K562 (cell line): ENCODE data around the gene ALDOC. TPM values are rescaled to one million over a fixed set of nuclear protein-coding genes. Genes with fewer than 3 reads are reported as not detected.

Experiments used
- ATAC-seq: fragments of 200-7000 bp; cut with Tn5 transposase; 3 replicates; pipeline ENCODE4 v1.9.1; 2020; ENCODE audit warnings: moderate library complexity
- BruUV-seq: library from RNA; stranded (reverse); fragments of 400-500 nt; replicated peaks from 2 replicates; lab custom pipeline; 2021; lab: Mats Ljungman, UMichigan
- CTCF ChIA-PET: fragments of 300-600 bp; formaldehyde crosslinking; extraction: SDS; loops from one replicate; lab custom pipeline; 2021; ENCODE audit warnings: low intra/inter-chr PET ratio; lab: Yijun Ruan, JAX
- POLR2A ChIA-PET: fragments of 300-600, 350-650 bp; sonication (Branson Sonifier 250); formaldehyde crosslinking; extraction: SDS; loops from one replicate; lab custom pipeline; 2021; ENCODE audit warnings: antibody characterized with exemption, inconsistent platforms; lab: Yijun Ruan, JAX
- DNase-seq, 4 experiments: peaks; one replicate each; pipeline versions ENCODE4 v3.0.0 to v3.0.0-alpha.2; 2011 to 2018; ENCODE audit warnings: low spot score in 3 of 4, mixed read lengths in 3 of 4; ENCODE audit errors: extremely low read depth in 1 of 4
- FAIRE-seq: peaks from 2 replicates; lab custom pipeline; 2011; peaks lifted over from hg19 to GRCh38; lab: Jason Lieb, UNC
- H2AFZ ChIP-seq: 2 replicates; pipeline ENCODE4 v1.6.0; 2011; ENCODE audit warnings: low read depth, low read length, control low read depth, inconsistent platforms
- H3K27ac ChIP-seq: fragments of 200-600 bp; 3 replicates; pipeline ENCODE4 v1.8.0; 2011; ENCODE audit warnings: low read depth, mild to moderate bottlenecking, control low read depth, inconsistent platforms, low read length, moderate library complexity, mixed read lengths; ENCODE audit errors: extremely low read depth
- H3K27me3 ChIP-seq, 2 experiments: fragments of 300-600 bp in 1 of 2; 2 replicates in 1 of 2; 3 replicates in 1 of 2; pipeline versions ENCODE4 v1.6.0 to v1.8.0; 2011; ENCODE audit warnings: inconsistent platforms in 2 of 2, low read length in 2 of 2, mild to moderate bottlenecking in 1 of 2, mixed read lengths in 1 of 2, moderate library complexity in 1 of 2; ENCODE audit not compliant: control insufficient read depth in 2 of 2, insufficient read depth in 2 of 2
- H3K36me3 ChIP-seq: fragments of 300-600 bp; 3 replicates; pipeline ENCODE4 v1.8.0; 2011; ENCODE audit warnings: mild to moderate bottlenecking, low read length, inconsistent platforms; ENCODE audit not compliant: control insufficient read depth, insufficient read depth
- H3K4me1 ChIP-seq, 2 experiments: fragments of 200-600 bp in 1 of 2; replicated peaks in 1 of 2; 2 replicates in 1 of 2; 3 replicates in 1 of 2; pipeline versions ENCODE4 v1.5.1 to v1.8.0; 2011; ENCODE audit warnings: inconsistent platforms in 2 of 2, low read length in 2 of 2, mild to moderate bottlenecking in 1 of 2, mixed read lengths in 1 of 2, moderate library complexity in 1 of 2; ENCODE audit not compliant: control insufficient read depth in 2 of 2, insufficient read depth in 2 of 2
- H3K4me2 ChIP-seq: 2 replicates; pipeline ENCODE4 v1.6.1; 2011; ENCODE audit warnings: low read length, control low read depth, inconsistent platforms, mixed read lengths; ENCODE audit not compliant: insufficient read depth
- H3K4me3 ChIP-seq: fragments of 200-600 bp; sonication (generic), shearing (Covaris generic); 2 replicates; pipeline ENCODE4 v1.5.1; 2016; ENCODE audit warnings: control low read depth, inconsistent platforms
- H3K79me2 ChIP-seq: fragments of 200-600 bp; 3 replicates; pipeline ENCODE4 v1.8.0; 2011; ENCODE audit warnings: low read length, inconsistent platforms; ENCODE audit not compliant: control insufficient read depth, insufficient read depth
- H3K9ac ChIP-seq, 2 experiments: 2 replicates each; pipeline versions ENCODE4 v1.6.0 to v1.6.1; 2011; ENCODE audit warnings: low read depth in 2 of 2, low read length in 2 of 2, control low read depth in 1 of 2, inconsistent platforms in 1 of 2, mild to moderate bottlenecking in 1 of 2, mixed read lengths in 1 of 2; ENCODE audit not compliant: insufficient read depth in 1 of 2
- H3K9me1 ChIP-seq: one replicate; pipeline ENCODE4 v1.6.0; 2011; ENCODE audit warnings: inconsistent platforms, mild to moderate bottlenecking, low read length, moderate library complexity; ENCODE audit not compliant: control insufficient read depth, insufficient read depth
- H3K9me3 ChIP-seq: replicated peaks from 2 replicates; pipeline ENCODE4 v1.5.1; 2011; ENCODE audit warnings: low read depth, low read length, inconsistent platforms; ENCODE audit not compliant: control insufficient read depth, insufficient read depth
- H4K20me1 ChIP-seq: replicated peaks from 2 replicates; pipeline ENCODE4 v1.6.1; 2011; ENCODE audit warnings: low read length, inconsistent platforms, mixed read lengths; ENCODE audit not compliant: control insufficient read depth, insufficient read depth
- ARHGAP35 ChIP-seq: fragments of 450-650 bp; IDR thresholded peaks from 2 replicates; pipeline ENCODE4 v1.6.1; 2018; ENCODE audit not compliant: partially characterized antibody
- CTBP1 ChIP-seq: fragments of 450-650 bp; IDR thresholded peaks from 2 replicates; pipeline ENCODE4 v1.6.1; 2016; ENCODE audit warnings: borderline replicate concordance
- MYC ChIP-seq, 2 experiments: fragments of 250-450 bp in 1 of 2; sonication (Bioruptor Pico) in 1 of 2; IDR thresholded peaks; 2 replicates each; pipeline versions ENCODE4 v1.5.1 to v1.6.1; 2012 to 2021; ENCODE audit warnings: low read depth in 2 of 2, borderline replicate concordance in 1 of 2, improper control_type of control experiment in 1 of 2, low read length in 1 of 2, mild to moderate bottlenecking in 1 of 2, moderate library complexity in 1 of 2
- NBN ChIP-seq: fragments of 450-650 bp; IDR thresholded peaks from 2 replicates; pipeline ENCODE4 v1.6.1; 2016; ENCODE audit warnings: low read depth, mild to moderate bottlenecking
- NCOA1 ChIP-seq: fragments of 450-650 bp; IDR thresholded peaks from 2 replicates; pipeline ENCODE4 v1.6.1; 2016; ENCODE audit warnings: low read depth
- OTX1 ChIP-seq: fragments of 450-650 bp; formaldehyde crosslinking; IDR thresholded peaks from 2 replicates; pipeline ENCODE4 v1.4.0; 2022; ENCODE audit warnings: mild to moderate bottlenecking
- RBM17 ChIP-seq: fragments of 200-400 bp; formaldehyde crosslinking; IDR thresholded peaks from 2 replicates; pipeline ENCODE4 v1.6.1; 2017; ENCODE audit warnings: low read depth, mild to moderate bottlenecking, low read length, borderline replicate concordance
- TEAD1 ChIP-seq, 2 experiments: fragments of 450-650 bp in 1 of 2; sonication (generic) in 1 of 2; formaldehyde crosslinking; IDR thresholded peaks; 2 replicates each; pipeline versions ENCODE4 v1.4.0 to v1.8.0; 2020 to 2022; ENCODE audit warnings: mild to moderate bottlenecking in 2 of 2, missing genetic modification reagents in 1 of 2
- TEAD2 ChIP-seq: fragments of 450-650 bp; IDR thresholded peaks from 2 replicates; pipeline ENCODE4 v1.6.1; 2016; ENCODE audit warnings: missing genetic modification characterization, control low read depth, missing compliant biosample characterization
- ZNF274 ChIP-seq: IDR thresholded peaks from 2 replicates; pipeline ENCODE4 v1.6.1; 2011; ENCODE audit warnings: low read depth, mild to moderate bottlenecking, low read length, moderate library complexity, borderline replicate concordance
- ZSCAN32 ChIP-seq: fragments of 450-650 bp; formaldehyde crosslinking; IDR thresholded peaks from 2 replicates; pipeline ENCODE4 v1.4.0; 2020; ENCODE audit warnings: mild to moderate bottlenecking, moderate library complexity
- WGBS: fragments of 100-300 bp; shearing (Covaris generic); methylation state at CpG from one replicate; pipeline ENCODE4 v1.1.6; 2016; ENCODE audit warnings: low coverage, mixed read lengths; ENCODE audit not compliant: insufficient coverage; ENCODE audit errors: missing lambda C conversion rate; 5-methylcytosine and 5-hydroxymethylcytosine counted together
- in situ Hi-C: fragments of 300-500 bp; cut with MboI; formaldehyde crosslinking; loops from 4 replicates; pipeline ENCODE4 v1.15.0; 2018; ENCODE audit warnings: inconsistent platforms, mixed read lengths
- intact Hi-C: fragments of 100-400 bp; cut with micrococcal nuclease; formaldehyde crosslinking; loops from 2 replicates; pipeline ENCODE4 v1.14.2; 2022
- polyA plus RNA-seq, 8 experiments: library from polyadenylated mRNA; depleted of rRNA in 4 of 8; stranded (reverse) in 5 of 8; unstranded in 3 of 8; fragments of >200 nt; fragmentation: Nextera tagmentation in 2 of 8; fragmentation: Illumina TruSeq in 1 of 8; extraction: Ambion mirVana in 2 of 8; extraction: Trizol in 1 of 8; gene quantifications; 2 replicates each; pipeline versions ENCODE4 v1.2.1 to v1.2.3, GENCODE V29; 2011 to 2014; ENCODE audit warnings: inconsistent platforms in 1 of 8, missing spikeins in 1 of 8
- total RNA-seq, 7 experiments: library from RNA; depleted of rRNA in 6 of 7; stranded (reverse); fragments of >200 nt in 6 of 7; fragmentation: Illumina TruSeq in 2 of 7; extraction: Trizol in 2 of 7; gene quantifications; 2 replicates each; pipeline versions ENCODE4 v1.2.1 to v1.2.3, GENCODE V29; 2011 to 2021; ENCODE audit warnings: low replicate concordance in 1 of 7
- TF ChIP-seq, protein P1 (sequence below), 2 experiments: fragments of 450-650 bp in 1 of 2; sonication (generic) in 1 of 2; formaldehyde crosslinking in 1 of 2; IDR thresholded peaks; 2 replicates each; pipeline versions ENCODE4 v1.7.1 to v1.9.0; 2016 to 2022; ENCODE audit warnings: inconsistent platforms in 1 of 2, mild to moderate bottlenecking in 1 of 2, missing genetic modification reagents in 1 of 2

The ALDOC gene
- total and polyA plus RNA-seq, 9 of the 15 experiments (the other 6 are each of a cell fraction or from before 2014, with no cell fraction given): 43.2 to 263 (median 99.2) TPM

DNA sequence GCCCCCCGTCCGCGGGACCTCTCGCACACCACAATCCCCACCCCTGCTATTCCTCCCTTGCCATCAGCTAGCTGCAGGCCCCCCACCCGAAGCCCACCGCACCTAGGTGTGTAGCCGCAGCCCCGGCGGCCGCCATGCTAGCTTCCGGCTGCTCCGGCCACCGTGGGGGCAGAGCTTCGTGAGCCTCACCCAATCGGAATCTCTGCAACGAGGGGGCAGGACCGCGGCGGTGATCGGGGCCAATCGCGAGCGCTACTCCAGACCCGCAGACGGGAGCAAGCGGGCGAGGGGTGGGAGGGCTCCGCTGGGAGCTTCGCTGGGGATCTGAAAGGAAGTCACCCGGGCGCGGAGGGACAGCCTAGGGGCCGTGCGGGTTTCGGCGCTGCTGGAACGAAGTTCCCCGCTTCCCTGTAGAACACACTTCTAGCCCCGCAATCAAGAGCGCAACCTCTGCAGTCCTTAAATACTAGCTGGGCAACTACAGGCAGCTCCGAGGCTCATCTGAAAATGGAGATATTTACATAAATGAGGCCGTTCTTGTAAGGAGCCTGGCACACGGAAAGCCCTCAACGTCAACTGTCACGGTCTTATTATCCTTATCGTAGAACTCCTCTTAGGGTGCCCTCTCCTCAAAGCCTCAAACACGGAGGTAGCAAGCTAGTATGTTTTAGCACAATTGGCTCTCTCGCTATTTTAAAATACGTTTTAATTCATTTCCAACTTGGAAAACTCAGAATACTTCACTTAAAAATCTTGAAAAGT is 5.2 kb downstream of the ALDOC start, which contains the start of gene PIGS:
TSS of gene PIGS (minus strand) at position 164 of the 762 bp plus-strand sequence. CDS start at position 136, 28 bp downstream.
- Histone ChIP-seq H2AFZ (peak within 1 kb of the TSS; percentile 95), H3K4me1 (peaks cover 25 to 28% of the 10 kb centered on the region in 2 experiments; a peak in 4 of 5 replicates), H3K9me3 (no peaks in the 10 kb centered on the region), H3K4me2 (peak within 1 kb of the TSS; percentile 85), H3K4me3 (peak within 1 kb of the TSS; percentile 82), H3K79me2 (peaks cover 69% of the 10 kb centered on the region), H3K27ac (peak within 1 kb of the TSS; percentile 83), H3K9me1 (peaks cover 18% of the 10 kb centered on the region), H4K20me1 (0 out of 2 replicates have a peak, but pooled peaks cover 10% of the 10 kb centered on the region), H3K36me3 (peaks cover 56% of the 10 kb centered on the region), H3K27me3 (no peaks in the 10 kb centered on the region), H3K9ac (peak within 1 kb of the TSS; percentile 77 to 97)
- ChIA-PET POLR2A (interaction anchor here (0.6 to 4.8 kb wide), 19 partner anchors 9 to 712 kb away, joined by 3 to 26 read pairs (median 4); partner anchors contain the start of genes SLC46A1 and UNC119), CTCF (no interaction called here)
- peak; percentile 95 to 98 (median 96) for DNase-seq
- ATAC-seq: peak; percentile 96
- intact Hi-C loops (loop anchor here (2.0 kb wide), 1 partner anchor 27 kb away; the partner anchor contains the start of gene SPAG5), in situ Hi-C loops (no loop called here)
- TSS peak; percentile 93 for BruUV-seq
- peak; percentile 88 for FAIRE-seq
- WGBS: 1% methylated on average over 32 of the region's 49 CpGs
- TF ChIP-seq MYC (IDR thresholded peaks at IDR 0.05; ENCODE audit: low read depth, low read length) (0 out of 2 replicates have a peak, but pooled peaks have one; percentile 48), MYC (CRISPR knock-in tag; IDR thresholded peaks at IDR 0.05; ENCODE audit: borderline replicate concordance, low read depth) (no peak), NCOA1 (peak; percentile 73; the same call in 1 of the 2 replicates), ZSCAN32 (no peak), ZNF274 (no peak), ARHGAP35 (no peak), OTX1 (no peak), CTBP1 (peak; percentile 43; the same call in 1 of the 2 replicates), NBN (no peak), TEAD2 (no peak), TEAD1 (CRISPR knock-in tag; IDR thresholded peaks at IDR 0.05) (peak in 1 of 2 experiments; percentile 18; a peak in 1 of 4 replicates), RBM17 (no peak)
- TF ChIP-seq, protein P1, sequence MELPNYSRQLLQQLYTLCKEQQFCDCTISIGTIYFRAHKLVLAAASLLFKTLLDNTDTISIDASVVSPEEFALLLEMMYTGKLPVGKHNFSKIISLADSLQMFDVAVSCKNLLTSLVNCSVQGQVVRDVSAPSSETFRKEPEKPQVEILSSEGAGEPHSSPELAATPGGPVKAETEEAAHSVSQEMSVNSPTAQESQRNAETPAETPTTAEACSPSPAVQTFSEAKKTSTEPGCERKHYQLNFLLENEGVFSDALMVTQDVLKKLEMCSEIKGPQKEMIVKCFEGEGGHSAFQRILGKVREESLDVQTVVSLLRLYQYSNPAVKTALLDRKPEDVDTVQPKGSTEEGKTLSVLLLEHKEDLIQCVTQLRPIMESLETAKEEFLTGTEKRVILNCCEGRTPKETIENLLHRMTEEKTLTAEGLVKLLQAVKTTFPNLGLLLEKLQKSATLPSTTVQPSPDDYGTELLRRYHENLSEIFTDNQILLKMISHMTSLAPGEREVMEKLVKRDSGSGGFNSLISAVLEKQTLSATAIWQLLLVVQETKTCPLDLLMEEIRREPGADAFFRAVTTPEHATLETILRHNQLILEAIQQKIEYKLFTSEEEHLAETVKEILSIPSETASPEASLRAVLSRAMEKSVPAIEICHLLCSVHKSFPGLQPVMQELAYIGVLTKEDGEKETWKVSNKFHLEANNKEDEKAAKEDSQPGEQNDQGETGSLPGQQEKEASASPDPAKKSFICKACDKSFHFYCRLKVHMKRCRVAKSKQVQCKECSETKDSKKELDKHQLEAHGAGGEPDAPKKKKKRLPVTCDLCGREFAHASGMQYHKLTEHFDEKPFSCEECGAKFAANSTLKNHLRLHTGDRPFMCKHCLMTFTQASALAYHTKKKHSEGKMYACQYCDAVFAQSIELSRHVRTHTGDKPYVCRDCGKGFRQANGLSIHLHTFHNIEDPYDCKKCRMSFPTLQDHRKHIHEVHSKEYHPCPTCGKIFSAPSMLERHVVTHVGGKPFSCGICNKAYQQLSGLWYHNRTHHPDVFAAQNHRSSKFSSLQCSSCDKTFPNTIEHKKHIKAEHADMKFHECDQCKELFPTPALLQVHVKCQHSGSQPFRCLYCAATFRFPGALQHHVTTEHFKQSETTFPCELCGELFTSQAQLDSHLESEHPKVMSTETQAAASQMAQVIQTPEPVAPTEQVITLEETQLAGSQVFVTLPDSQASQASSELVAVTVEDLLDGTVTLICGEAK (IDR thresholded peaks at IDR 0.05): peak; percentile 91
- TF ChIP-seq, protein P1 (CRISPR knock-in tag; IDR thresholded peaks at IDR 0.05): no peak
